Heart left ventricle (tissue), 16 donors: ENCODE results near the gene C11orf54. TPM values are rescaled to one million over a fixed set of nuclear protein-coding genes. Genes with fewer than 3 reads are reported as not detected.

ENCODE experiments used
- ATAC-seq, 4 donors: fragments of 200-7000 bp; cut with Tn5 transposase; one replicate each; pipeline ENCODE4 v1.9.1; 2020 to 2022; ENCODE audit warnings: moderate library complexity in 4 of 4, mild to moderate bottlenecking in 3 of 4, moderate number of reproducible peaks in 1 of 4
- DNase-seq, 5 donors: peaks; one replicate each; pipeline ENCODE4 v3.0.0-alpha.2; 2020
- H3K27ac ChIP-seq, 12 donors: fragments of 200-600 bp; sonication (generic) in 4 of 12; one replicate each; pipeline versions ENCODE4 v1.5.0 to v1.8.0; 2016 to 2022; ENCODE audit warnings: mild to moderate bottlenecking in 2 of 12
- H3K27me3 ChIP-seq, 9 donors: fragments of 200-600 bp; sonication (generic) in 2 of 9; one replicate each; pipeline versions ENCODE4 v1.5.1 to v1.8.0; 2016 to 2022; ENCODE audit warnings: mild to moderate bottlenecking in 3 of 9
- H3K36me3 ChIP-seq, 9 donors: fragments of 200-600 bp; sonication (generic) in 2 of 9; one replicate each; pipeline versions ENCODE4 v1.5.0 to v1.8.0; 2018 to 2022; ENCODE audit warnings: mild to moderate bottlenecking in 2 of 9
- H3K4me1 ChIP-seq, 12 donors: fragments of 200-600 bp; sonication (generic) in 4 of 12; one replicate each; pipeline versions ENCODE4 v1.5.0 to v1.8.0; 2016 to 2022; ENCODE audit warnings: mild to moderate bottlenecking in 3 of 12
- H3K4me3 ChIP-seq, 12 donors: fragments of 200-600 bp; sonication (generic) in 4 of 12; one replicate each; pipeline versions ENCODE4 v1.5.0 to v1.8.0; 2017 to 2022; ENCODE audit warnings: mild to moderate bottlenecking in 9 of 12, moderate library complexity in 4 of 12
- H3K9me3 ChIP-seq, 12 donors: fragments of 200-600 bp; sonication (generic) in 4 of 12; one replicate each; pipeline versions ENCODE4 v1.5.0 to v1.8.0; 2016 to 2022; ENCODE audit warnings: mild to moderate bottlenecking in 1 of 12
- CTCF ChIP-seq, 12 donors: fragments of 200-600 bp; sonication (generic) in 4 of 12; IDR thresholded peaks; one replicate each; pipeline versions ENCODE4 v1.5.0 to v1.8.0; 2018 to 2022; ENCODE audit warnings: antibody characterized with exemption in 12 of 12, mild to moderate bottlenecking in 5 of 12
- POLR2A ChIP-seq, 2 donors: fragments of 450-650 bp; IDR thresholded peaks; one replicate each; pipeline ENCODE4 v1.6.1; 2017; ENCODE audit warnings: antibody characterized with exemption in 2 of 2, mild to moderate bottlenecking in 2 of 2, moderate library complexity in 2 of 2
- WGBS, 4 donors: extraction: QIAGEN DNeasy Blood & Tissue Kit in 2 of 4; methylation state at CpG; one replicate each; pipeline versions ENCODE4 v1.1.5 to v1.1.7; 2013 to 2018; 5-methylcytosine and 5-hydroxymethylcytosine counted together
- intact Hi-C, 10 donors: fragments of 100-400 bp; cut with DNase I; formaldehyde crosslinking; loops; one replicate each; pipeline versions ENCODE4 v1.11.1 to v1.14.2; 2022
- polyA plus RNA-seq, 2 donors: library from polyadenylated mRNA; stranded (reverse); fragments of 200-250 nt; gene quantifications; one replicate each; pipeline ENCODE4 v1.2.3, GENCODE V29; 2013
- total RNA-seq, 9 donors: library from RNA; depleted of rRNA in 2 of 9; stranded (reverse); fragments of >200 nt in 2 of 9; fragmentation: NEBNext Ultra II Directional in 3 of 9; extraction: Animal tissue kit (Norgen Biotek cat#: 25700) in 3 of 9; gene quantifications; one replicate each; pipeline versions ENCODE4 v1.1.0 to v1.2.4, GENCODE V29; 2016 to 2023
- donor health status: ischemic (EF 13 %, LVEDD 7.1; RV severe dilation, severe dysfunction).
- donor health status: healthy with polysubstance abuse.
- donor health status: DM: no; HTN: yes; CAD: no.
- donor health status: DM: no; HTN: no; CAD: no.
- donor health status: ischemic (EF 25% LVEDD 6.9; RV normal size, moderate dysfunction).
- donor health status: ischemic (EF 25% LVEDD 5.7; RV mildly dilated, moderate dysfunction).
- donor health status: healthy.
- donor health status: DM: yes; HTN: yes; CAD: no.
- donor health status: ischemic (EF 35%, LVEDD 5.7; RV mildly dilated, moderate dysfunction).
- donor health status: nonischemic (EF 11% LVEDD 7.7; RV severe dilation, severe dysfunction).
- donor health status: DM: yes; HTN: yes; CAD: no.
- donor health status: PGD.
- donor health status: ischemic (EF 29% LVEDD 5.4; RV normal size, mild dysfunction).
- donor health status: nonischemic (EF 23%, LVEDD 6.1; RV moderate dilation, normal function).

The C11orf54 gene
- total and polyA plus RNA-seq, 11 donors, result 17.2 to 46.2 (median 26.0) TPM

- Histone ChIP-seq H3K9me3 (no peaks in the 10 kb centered on the region), H3K27ac (no peak overlapping the region), H3K4me1 (peaks cover 0 to 35% (median 15%) of the 10 kb centered on the region in 12 donors), H3K36me3 (peaks cover 0 to 39% (median 11%) of the 10 kb centered on the region in 9 donors), H3K27me3 (no peaks in the 10 kb centered on the region), H3K4me3 (no peak overlapping the region)
- DNase-seq, result no peak
- ATAC-seq, result no peak
- intact Hi-C loops, result no loop called here
- 89 to 95% (median 93%) methylated on average over 1 of the region's 1 CpG for WGBS, 4 donors
- TF ChIP-seq CTCF (IDR thresholded peaks at IDR 0.05) (no peak), POLR2A (IDR thresholded peaks at IDR 0.05) (no peak)
Measured at GRCh38 chr11:93747122-93747521, 5.7 kb downstream of the C11orf54 start.

GRCh38 chr11:93751001-93751400 is 9.5 kb downstream of the C11orf54 start:
- intact Hi-C loops, result no loop called here
- H3K36me3 ChIP-seq, result peaks cover 0 to 69% (median 34%) of the 10 kb centered on the region in 9 donors
- H3K27me3 ChIP-seq, result no peaks in the 10 kb centered on the region
- TF ChIP-seq POLR2A (IDR thresholded peaks at IDR 0.05), result no peak
- no peak for TF ChIP-seq CTCF (IDR thresholded peaks at IDR 0.05)
- no peak for DNase-seq
- WGBS, 4 donors, result 78 to 94% (median 83%) methylated on average over 1 of the region's 1 CpG
- ATAC-seq, result no peak
- no peak overlapping the region for H3K4me3 ChIP-seq
- no peaks in the 10 kb centered on the region for H3K9me3 ChIP-seq
- H3K4me1 ChIP-seq, result peaks cover 0 to 12% (median 4%) of the 10 kb centered on the region in 12 donors
- no peak overlapping the region for H3K27ac ChIP-seq

GRCh38 chr11:93753241-93753640 is 11.8 kb downstream of the C11orf54 start:
- 94 to 98% (median 96%) methylated on average over 2 of the region's 2 CpGs for WGBS, 4 donors
- Histone ChIP-seq H3K4me1 (no peaks in the 10 kb centered on the region), H3K9me3 (no peaks in the 10 kb centered on the region), H3K36me3 (peaks cover 3 to 90% (median 54%) of the 10 kb centered on the region in 9 donors), H3K4me3 (no peak overlapping the region), H3K27ac (no peak overlapping the region), H3K27me3 (no peaks in the 10 kb centered on the region)
- TF ChIP-seq CTCF (IDR thresholded peaks at IDR 0.05) (no peak), POLR2A (IDR thresholded peaks at IDR 0.05) (no peak)
- ATAC-seq (no peak), DNase-seq (no peak)
- intact Hi-C loops, result no loop called here

GRCh38 chr11:93756748-93757147 is 15.3 kb downstream of the C11orf54 start:
- Histone ChIP-seq H3K36me3 (peaks cover 3 to 100% (median 85%) of the 10 kb centered on the region in 9 donors), H3K9me3 (peaks cover 0 to 5% (median 0%) of the 10 kb centered on the region in 12 donors), H3K27me3 (no peaks in the 10 kb centered on the region), H3K4me1 (no peaks in the 10 kb centered on the region), H3K27ac (no peak overlapping the region), H3K4me3 (no peak overlapping the region)
- no peak for TF ChIP-seq CTCF (IDR thresholded peaks at IDR 0.05)
- DNase-seq (no peak), ATAC-seq (no peak)
- WGBS, 4 donors, result 68 to 72% (median 71%) methylated on average over 3 of the region's 3 CpGs
- intact Hi-C loops, result loop anchor here in 1 of 10 donors (5.0 kb wide), 1 partner anchor 41 kb away; no protein-coding TSS in a partner anchor
